NCI-H1417 (cell line): ENCODE measurements around the gene UBA52.
"Not testable (repeated sequence)": the region's sequence is repeated elsewhere in the genome, so short reads cannot be mapped to it uniquely, and the experiment has no call there.

Experiments used
- DNase-seq, 3 experiments: peaks; one replicate each; lab custom pipeline; 2025; lab: John Stamatoyannopoulos, UW

Gene UBA52

GRCh38 chr19:18557411-18558201 is 14.1 kb upstream of the UBA52 start, which contains the start of gene KXD1:
Gene KXD1, plus strand, starts transcription at chr19:18557870. Its CDS starts 4,187 bp downstream, at chr19:18562057.
- peak; percentile 93 to 98 (median 93) for DNase-seq

- no peak for DNase-seq
These were observed 13.5 kb upstream of the UBA52 start for GRCh38 chr19:18558202-18558555.

- DNase-seq, result no peak
These were observed 13.1 kb upstream of the UBA52 start for GRCh38 chr19:18558604-18559003.

GRCh38 chr19:18559685-18560084 is 12.0 kb upstream of the UBA52 start:
- DNase-seq, result no peak

- no peak for DNase-seq
These were observed 9.6 kb upstream of the UBA52 start for GRCh38 chr19:18562086-18562485.

- DNase-seq, result no peak
These were observed 4.7 kb upstream of the UBA52 start for GRCh38 chr19:18566953-18567352.

GRCh38 chr19:18568367-18568766 is 3.3 kb upstream of the UBA52 start:
- DNase-seq, result no peak

- DNase-seq, result peak in 1 of 3 experiments; percentile 20
These were observed 3.1 kb downstream of the UBA52 start for GRCh38 chr19:18574691-18575291.

GRCh38 chr19:18576383-18576782 is 4.7 kb downstream of the UBA52 start:
- no peak for DNase-seq

GRCh38 chr19:18577365-18577914 is 5.8 kb downstream of the UBA52 start:
- no peak for DNase-seq

GRCh38 chr19:18580311-18580710 is 8.7 kb downstream of the UBA52 start:
- no peak for DNase-seq

- DNase-seq, result no peak
These were observed 14.6 kb downstream of the UBA52 start for GRCh38 chr19:18586306-18586705.

- no peak for DNase-seq
These were observed 15.9 kb downstream of the UBA52 start for GRCh38 chr19:18587561-18587960.

- no peak for DNase-seq
These were observed 16.4 kb downstream of the UBA52 start for GRCh38 chr19:18587962-18588610.

- DNase-seq, result peak; percentile 48 to 90 (median 89)
These were observed 17.1 kb downstream of the UBA52 start, which contains the start of gene REX1BD for GRCh38 chr19:18588611-18589379. Gene REX1BD, plus strand, starts transcription at chr19:18588798. Its CDS starts 4 bp downstream, at chr19:18588802.

- peak; percentile 33 to 81 (median 80) for DNase-seq
These were observed 18.0 kb downstream of the UBA52 start for GRCh38 chr19:18589380-18590272.

GRCh38 chr19:18590273-18591272 is 18.9 kb downstream of the UBA52 start:
- peak in 2 of 3 experiments; percentile 86 to 93 for DNase-seq

GRCh38 chr19:18591735-18592385 is 20.2 kb downstream of the UBA52 start:
- no peak for DNase-seq

- DNase-seq, result not testable (repeated sequence)
These were observed 21.1 kb downstream of the UBA52 start for GRCh38 chr19:18592732-18593131.
